Adrenal gland (tissue), 5 donors: ENCODE data around the gene LMX1B.

Experiments used
- CTCF ChIP-seq, 6 experiments: fragments of 450-650 bp in 4 of 6; fragments of 200-600 bp in 2 of 6; sonication (generic) in 1 of 6; IDR thresholded peaks; 1 replicate in 5 of 6; 2 replicates in 1 of 6; pipeline versions ENCODE4 v1.5.1 to v1.8.0; 2016 to 2021; ENCODE audit warnings: antibody characterized with exemption in 6 of 6, mild to moderate bottlenecking in 2 of 6, moderate library complexity in 1 of 6
- POLR2A ChIP-seq, 2 donors: fragments of 450-650 bp; IDR thresholded peaks; one replicate each; pipeline ENCODE4 v1.6.1; 2017; ENCODE audit warnings: antibody characterized with exemption in 2 of 2, mild to moderate bottlenecking in 2 of 2, moderate library complexity in 1 of 2
- donor health status: DM: no; HTN: no; CAD: no.

GRCh38 chr9:126625329-126626126, 11.8 kb downstream of the LMX1B start:
- TF ChIP-seq CTCF (IDR thresholded peaks at IDR 0.05) (no peak), POLR2A (IDR thresholded peaks at IDR 0.05) (no peak)
